ENCODE results near the gene KIR2DL1.
"Not testable (repeated sequence)": the region's sequence is repeated elsewhere in the genome, so short reads cannot be mapped to it uniquely, and the experiment has no call there.

Gene KIR2DL1

GRCh38 chr19:54769646-54770045 is at the start of gene KIR2DL1:
Gene KIR2DL1 (plus strand): TSS chr19:54769793. CDS start chr19:54769851, 58 bp downstream.
- not testable (repeated sequence) for H3K27me3 ChIP-seq (ENCODE audit: low read depth, low read length); H3K79me2 ChIP-seq (ENCODE audit: low read length)

GRCh38 chr19:54724142-54724541 is 45.5 kb upstream of the KIR2DL1 start, which contains the start of gene KIR3DL3:
Gene KIR3DL3 (plus strand): TSS chr19:54724442. CDS start chr19:54724497, 55 bp downstream.
- H3K9me3 ChIP-seq (ENCODE audit: insufficient read depth, low read length) = 0 out of 2 replicates have a peak, but pooled peaks cover 13% of the 10 kb centered on the region
- no peak within 1 kb of the TSS for H3K27ac ChIP-seq (ENCODE audit: low read length)
- H3K79me2 ChIP-seq (ENCODE audit: low read length) = no peaks in the 10 kb centered on the region
- no peaks in the 10 kb centered on the region for H4K20me1 ChIP-seq (ENCODE audit: insufficient read depth, low read length)
- no peak for TF ChIP-seq EZH2phosphoT487 (IDR thresholded peaks at IDR 0.05; ENCODE audit: low read depth)
- no peak for TF ChIP-seq CTCF (IDR thresholded peaks at IDR 0.05; ENCODE audit: low read depth, low read length)
- H3K27me3 ChIP-seq (ENCODE audit: low read depth, low read length) = peaks cover 16% of the 10 kb centered on the region
- H3K9ac ChIP-seq (ENCODE audit: low read length) = no peak within 1 kb of the TSS
- H3K4me2 ChIP-seq (ENCODE audit: low read length) = no peak within 1 kb of the TSS
- no peaks in the 10 kb centered on the region for H3K36me3 ChIP-seq (replicated peaks; ENCODE audit: low read depth, low read length)
- H2AFZ ChIP-seq (ENCODE audit: low read depth, low read length) = no peak within 1 kb of the TSS
- no peak within 1 kb of the TSS for H3K4me3 ChIP-seq (ENCODE audit: low read length)
- 0 out of 2 replicates have a peak, but pooled peaks cover 1% of the 10 kb centered on the region for H3K4me1 ChIP-seq (ENCODE audit: low read length)

More at GRCh38 chr19:54769646-54770045, at the start of gene KIR2DL1:
- H3K4me3 ChIP-seq (ENCODE audit: low read length); H4K20me1 ChIP-seq (ENCODE audit: insufficient read depth, low read length); H3K9me3 ChIP-seq (ENCODE audit: insufficient read depth, low read length); H3K9ac ChIP-seq (ENCODE audit: low read length); H2AFZ ChIP-seq (ENCODE audit: low read depth, low read length); H3K4me2 ChIP-seq (ENCODE audit: low read length); H3K36me3 ChIP-seq (replicated peaks; ENCODE audit: low read depth, low read length); H3K4me1 ChIP-seq (ENCODE audit: low read length); H3K27ac ChIP-seq (ENCODE audit: low read length): not testable (repeated sequence)

- Histone ChIP-seq H3K79me2 (ENCODE audit: low read length) (no peaks in the 10 kb centered on the region), H3K36me3 (replicated peaks; ENCODE audit: low read depth, low read length) (no peaks in the 10 kb centered on the region), H3K27ac (ENCODE audit: low read length) (no peak overlapping the region), H3K4me3 (ENCODE audit: low read length) (no peak overlapping the region), H3K4me2 (ENCODE audit: low read length) (no peak overlapping the region), H2AFZ (ENCODE audit: low read depth, low read length) (no peak overlapping the region), H3K9ac (ENCODE audit: low read length) (no peak overlapping the region), H4K20me1 (ENCODE audit: insufficient read depth, low read length) (no peaks in the 10 kb centered on the region), H3K4me1 (ENCODE audit: low read length) (0 out of 2 replicates have a peak, but pooled peaks cover 4% of the 10 kb centered on the region), H3K27me3 (ENCODE audit: low read depth, low read length) (peaks cover 16% of the 10 kb centered on the region), H3K9me3 (ENCODE audit: insufficient read depth, low read length) (0 out of 2 replicates have a peak, but pooled peaks cover 13% of the 10 kb centered on the region)
- TF ChIP-seq EZH2phosphoT487 (IDR thresholded peaks at IDR 0.05; ENCODE audit: low read depth) (no peak), CTCF (IDR thresholded peaks at IDR 0.05; ENCODE audit: low read depth, low read length) (no peak)
These were observed 44.9 kb upstream of the KIR2DL1 start for GRCh38 chr19:54724644-54725043.

- no peak overlapping the region for H3K9ac ChIP-seq (ENCODE audit: low read length)
- H3K4me1 ChIP-seq (ENCODE audit: low read length) = 0 out of 2 replicates have a peak, but pooled peaks cover 4% of the 10 kb centered on the region
- 0 out of 2 replicates have a peak, but pooled peaks cover 12% of the 10 kb centered on the region for H3K9me3 ChIP-seq (ENCODE audit: insufficient read depth, low read length)
- H3K27ac ChIP-seq (ENCODE audit: low read length) = no peak overlapping the region
- no peak overlapping the region for H3K4me3 ChIP-seq (ENCODE audit: low read length)
- peaks cover 16% of the 10 kb centered on the region for H3K27me3 ChIP-seq (ENCODE audit: low read depth, low read length)
- no peaks in the 10 kb centered on the region for H3K36me3 ChIP-seq (replicated peaks; ENCODE audit: low read depth, low read length)
- no peak overlapping the region for H3K4me2 ChIP-seq (ENCODE audit: low read length)
- TF ChIP-seq CTCF (IDR thresholded peaks at IDR 0.05; ENCODE audit: low read depth, low read length) = no peak
- TF ChIP-seq EZH2phosphoT487 (IDR thresholded peaks at IDR 0.05; ENCODE audit: low read depth) = no peak
- no peak overlapping the region for H2AFZ ChIP-seq (ENCODE audit: low read depth, low read length)
- no peaks in the 10 kb centered on the region for H4K20me1 ChIP-seq (ENCODE audit: insufficient read depth, low read length)
- H3K79me2 ChIP-seq (ENCODE audit: low read length) = no peaks in the 10 kb centered on the region
These were observed 44.3 kb upstream of the KIR2DL1 start for GRCh38 chr19:54725321-54725720.

All from OCI-LY3 (cell line).